HepG2 (cell line): ENCODE results near the gene ROBO3. TPM values are rescaled to one million over a fixed set of nuclear protein-coding genes. Genes with fewer than 3 reads are reported as not detected.

Source experiments
- AKAP8 ChIP-seq: sonication (generic); formaldehyde crosslinking; IDR thresholded peaks from 2 replicates; pipeline ENCODE4 v1.5.1; 2020; ENCODE audit warnings: mild to moderate bottlenecking, missing genetic modification reagents
- BORCS8-MEF2B ChIP-seq: sonication (generic); formaldehyde crosslinking; IDR thresholded peaks from 2 replicates; pipeline ENCODE4 v1.8.0; 2022; ENCODE audit warnings: mild to moderate bottlenecking, missing genetic modification reagents
- FOXJ3 ChIP-seq: sonication (generic); formaldehyde crosslinking; IDR thresholded peaks from 2 replicates; pipeline ENCODE4 v1.4.0; 2020; ENCODE audit warnings: missing genetic modification reagents, mild to moderate bottlenecking, borderline replicate concordance
- GPN1 ChIP-seq: sonication (generic); formaldehyde crosslinking; IDR thresholded peaks from 2 replicates; pipeline ENCODE4 v1.5.1; 2020; ENCODE audit warnings: missing genetic modification reagents, borderline replicate concordance
- HNF4A ChIP-seq: sonication (generic); formaldehyde crosslinking; IDR thresholded peaks from 2 replicates; pipeline ENCODE4 v1.4.0; 2020; ENCODE audit warnings: missing genetic modification reagents
- ISL2 ChIP-seq: sonication (generic); formaldehyde crosslinking; IDR thresholded peaks from 2 replicates; pipeline ENCODE4 v1.5.0; 2020; ENCODE audit warnings: missing genetic modification reagents
- MAFF ChIP-seq: IDR thresholded peaks from 2 replicates; pipeline ENCODE4 v1.6.1; 2011; ENCODE audit warnings: low read depth, low read length, improper control_type of control experiment
- MAFK ChIP-seq, 2 experiments: IDR thresholded peaks in 1 of 2; conservative IDR thresholded peaks in 1 of 2; 2 replicates each; pipeline ENCODE4 v1.6.1; 2011; ENCODE audit warnings: improper control_type of control experiment in 2 of 2, low read length in 2 of 2
- NCOA1 ChIP-seq: sonication (generic); formaldehyde crosslinking; IDR thresholded peaks from 2 replicates; pipeline ENCODE4 v1.9.0; 2021; ENCODE audit warnings: missing genetic modification reagents
- WIZ ChIP-seq: sonication (generic); formaldehyde crosslinking; IDR thresholded peaks from 2 replicates; pipeline ENCODE4 v1.5.1; 2020; ENCODE audit warnings: mild to moderate bottlenecking, missing genetic modification reagents
- ZBTB40 ChIP-seq, 2 experiments: fragments of 450-650 bp in 1 of 2; sonication (generic) in 1 of 2; formaldehyde crosslinking in 1 of 2; IDR thresholded peaks; 2 replicates each; pipeline versions ENCODE4 v1.6.1 to v1.8.0; 2016 to 2022; ENCODE audit warnings: antibody characterized with exemption in 1 of 2, mild to moderate bottlenecking in 1 of 2, missing genetic modification reagents in 1 of 2
- ZNF557 ChIP-seq: sonication (generic); formaldehyde crosslinking; IDR thresholded peaks from 2 replicates; pipeline ENCODE4 v1.4.0; 2020; ENCODE audit warnings: missing genetic modification reagents
- ZNF577 ChIP-seq: sonication (generic); formaldehyde crosslinking; IDR thresholded peaks from 2 replicates; pipeline ENCODE4 v1.4.0; 2020; ENCODE audit warnings: mild to moderate bottlenecking, low read depth, missing genetic modification reagents, borderline replicate concordance
- ZNF614 ChIP-seq: IDR thresholded peaks from 2 replicates; pipeline ENCODE4 v1.6.1; 2018; ENCODE audit warnings: missing biosample characterization, missing genetic modification reagents, inconsistent platforms, borderline replicate concordance
- polyA plus RNA-seq, 8 experiments: library from polyadenylated mRNA; depleted of rRNA in 3 of 8; stranded (reverse) in 7 of 8; unstranded in 1 of 8; fragments of >200 nt; fragmentation: Illumina TruSeq in 4 of 8; extraction: Trizol in 4 of 8; gene quantifications; 2 replicates each; pipeline versions ENCODE4 v1.2.1 to v1.2.3, GENCODE V29; 2011 to 2016; ENCODE audit warnings: low read depth in 4 of 8, missing spikeins in 1 of 8, mixed read lengths in 1 of 8; ENCODE audit not compliant: insufficient read depth in 1 of 8
- total RNA-seq, 5 experiments: library from RNA; depleted of rRNA; stranded (reverse); fragments of >200 nt; fragmentation: Illumina TruSeq; extraction: Trizol; gene quantifications; 2 replicates each; pipeline ENCODE4 v1.2.3, GENCODE V29; 2016; ENCODE audit warnings: low read depth in 1 of 5

The ROBO3 gene
- total and polyA plus RNA-seq, 2 of the 13 experiments (the other 11 are each of a cell fraction or from before 2014, with no cell fraction given), result 0.07 to 2.4 TPM

- TF ChIP-seq ZBTB40 (IDR thresholded peaks at IDR 0.05) (no peak), ZBTB40 (CRISPR knock-in tag; IDR thresholded peaks at IDR 0.05) (no peak), BORCS8-MEF2B (CRISPR knock-in tag) (no peak), FOXJ3 (CRISPR knock-in tag) (no peak), GPN1 (CRISPR knock-in tag) (no peak), ISL2 (no peak), HNF4A (CRISPR knock-in tag) (peak; percentile 32; the same call in 1 of the 2 replicates), NCOA1 (no peak), MAFK (conservative IDR thresholded peaks at IDR 0.05 in 1 of 2, IDR thresholded peaks at IDR 0.05 in 1 of 2; ENCODE audit: low read length in 2 of 2) (peak; percentile 19 to 44; a peak in 2 of 4 replicates), ZNF577 (no peak), MAFF (0 out of 2 replicates have a peak, but pooled peaks have one; percentile 23), WIZ (CRISPR knock-in tag) (no peak), ZNF614 (no peak), ZNF557 (CRISPR knock-in tag) (no peak), AKAP8 (CRISPR knock-in tag) (no peak)
- TF ChIP-seq, all 625 proteins: peak for 3
These were observed 63.9 kb downstream of the ROBO3 start (continued) for GRCh38 chr11:124928942-124929665.
